Activated T-cell treated with anti-CD3 and anti-CD28 coated beads, Interleukin-2, amount 50 U/mL, for 4 hours (primary cell): ENCODE measurements around the gene C19orf67. TPM values are rescaled to one million over a fixed set of nuclear protein-coding genes. Genes with fewer than 3 reads are reported as not detected.
A peak's percentile ranks its signal among the peaks of the same experiment; 100 is the strongest.
"Not testable (repeated sequence)": the region's sequence is repeated elsewhere in the genome, so short reads cannot be mapped to it uniquely, and the experiment has no call there.

Experiments used
- ATAC-seq, 2 donors: fragments of 200-7000 bp; cut with Tn5 transposase; one replicate each; pipeline ENCODE4 v1.10.0; 2021
- DNase-seq: peaks from one replicate; pipeline ENCODE4 v3.0.0-alpha.2; 2020
- H3K27me3 Mint-ChIP-seq: one replicate; pipeline ENCODE4 v1.8.0; 2021; ENCODE audit warnings: low read depth, mixed read lengths
- H3K36me3 Mint-ChIP-seq: one replicate; pipeline ENCODE4 v1.8.0; 2022; ENCODE audit warnings: mixed read lengths; ENCODE audit not compliant: insufficient read depth
- H3K4me1 Mint-ChIP-seq: one replicate; pipeline ENCODE4 v1.8.0; 2021; ENCODE audit warnings: low read depth, mixed read lengths
- H3K4me3 Mint-ChIP-seq: one replicate; pipeline ENCODE4 v1.8.0; 2021; ENCODE audit warnings: mild to moderate bottlenecking, moderate library complexity, mixed read lengths
- H3K9me3 Mint-ChIP-seq: one replicate; pipeline ENCODE4 v1.8.0; 2021; ENCODE audit warnings: mixed read lengths
- total RNA-seq, 3 donors: library from RNA; stranded (reverse); gene quantifications; one replicate each; pipeline ENCODE4 v1.2.1, GENCODE V29; 2021

Gene C19orf67
- total RNA-seq, 3 donors from 2014 or later: 0.48 TPM; not detected in 2

- ATAC-seq: no peak
- no peaks in the 10 kb centered on the region for H3K9me3 Mint-ChIP-seq
- peaks cover 28% of the 10 kb centered on the region for H3K27me3 Mint-ChIP-seq
- no peak for DNase-seq
- H3K4me3 Mint-ChIP-seq: no peak overlapping the region
- H3K36me3 Mint-ChIP-seq: no peaks in the 10 kb centered on the region
- H3K4me1 Mint-ChIP-seq: peaks cover 13% of the 10 kb centered on the region
These were observed 24.4 kb downstream of the C19orf67 start for GRCh38 chr19:14061081-14061749.

- H3K4me1 Mint-ChIP-seq: peaks cover 13% of the 10 kb centered on the region
- no peaks in the 10 kb centered on the region for H3K36me3 Mint-ChIP-seq
- H3K27me3 Mint-ChIP-seq: peaks cover 28% of the 10 kb centered on the region
- no peak for ATAC-seq
- H3K9me3 Mint-ChIP-seq: no peaks in the 10 kb centered on the region
- no peak overlapping the region for H3K4me3 Mint-ChIP-seq
- no peak for DNase-seq
These were observed 25.9 kb downstream of the C19orf67 start for GRCh38 chr19:14059652-14060155.

DNA sequence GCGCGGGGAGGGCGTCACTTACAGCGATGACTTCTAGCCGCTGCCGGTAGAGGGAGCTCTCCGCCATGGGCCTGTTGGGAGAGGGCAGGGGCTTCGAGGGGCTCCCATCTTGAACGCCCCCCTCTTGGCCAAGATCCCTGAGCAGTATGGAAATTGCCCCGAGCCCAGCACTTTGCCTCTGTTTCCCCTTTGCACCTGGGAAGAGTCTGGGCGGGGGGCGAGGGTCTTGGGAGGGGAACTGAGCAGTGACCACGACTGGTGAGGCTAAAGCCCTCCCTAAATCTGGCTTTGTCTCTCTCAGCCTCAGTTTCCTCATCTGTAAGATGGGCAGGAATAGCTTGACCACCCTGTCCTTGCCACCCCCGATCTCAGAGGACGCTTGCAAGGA lies 26.5 kb downstream of the C19orf67 start:
- Mint-ChIP-seq H3K9me3 (no peaks in the 10 kb centered on the region), H3K4me3 (no peak overlapping the region), H3K36me3 (no peaks in the 10 kb centered on the region), H3K27me3 (peaks cover 28% of the 10 kb centered on the region), H3K4me1 (peaks cover 13% of the 10 kb centered on the region)
- DNase-seq: peak; percentile 45
- peak in 1 of 2 donors; percentile 33 for ATAC-seq

- DNase-seq: no peak
- no peaks in the 10 kb centered on the region for H3K9me3 Mint-ChIP-seq
- ATAC-seq: peak in 1 of 2 donors; percentile 67
- H3K4me3 Mint-ChIP-seq: peak overlapping the region; percentile 71
- H3K4me1 Mint-ChIP-seq: peaks cover 13% of the 10 kb centered on the region
- no peaks in the 10 kb centered on the region for H3K36me3 Mint-ChIP-seq
- H3K27me3 Mint-ChIP-seq: peaks cover 28% of the 10 kb centered on the region
These were observed 27.1 kb downstream of the C19orf67 start for GRCh38 chr19:14058182-14059092.

DNA sequence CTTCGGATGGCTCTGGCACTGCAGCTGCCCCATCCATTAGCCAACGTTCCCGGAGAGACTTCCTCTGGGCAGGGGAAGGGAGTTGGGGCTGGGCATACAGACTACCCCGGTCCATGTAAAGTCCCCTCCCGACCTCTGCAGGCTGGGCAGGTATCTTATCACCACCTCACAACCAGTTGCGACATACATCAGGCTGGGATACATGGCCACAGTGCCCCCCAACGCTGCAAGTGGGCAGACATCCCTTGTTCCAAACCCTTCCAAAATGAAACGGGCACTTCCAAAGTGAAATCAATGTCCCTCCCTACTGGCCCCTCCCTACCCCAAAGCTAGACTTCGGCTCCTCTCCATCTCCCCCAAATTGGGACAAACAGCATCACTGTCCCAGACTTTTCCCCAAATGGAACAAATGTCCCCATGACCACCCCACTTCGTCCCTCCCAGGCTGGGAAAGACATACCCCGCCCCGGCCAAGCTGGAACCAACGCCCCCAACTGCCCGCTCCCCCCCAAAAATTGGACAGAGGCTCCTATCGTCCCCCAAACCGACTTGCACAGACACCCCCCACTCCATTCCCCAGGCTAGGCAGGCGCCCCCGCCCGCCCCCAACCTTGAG lies 28.7 kb downstream of the C19orf67 start:
- Mint-ChIP-seq H3K9me3 (no peaks in the 10 kb centered on the region), H3K4me3 (peak overlapping the region; percentile 33), H3K27me3 (peaks cover 28% of the 10 kb centered on the region), H3K36me3 (peaks cover 7% of the 10 kb centered on the region), H3K4me1 (peaks cover 13% of the 10 kb centered on the region)
- no peak for ATAC-seq
- no peak for DNase-seq

DNA sequence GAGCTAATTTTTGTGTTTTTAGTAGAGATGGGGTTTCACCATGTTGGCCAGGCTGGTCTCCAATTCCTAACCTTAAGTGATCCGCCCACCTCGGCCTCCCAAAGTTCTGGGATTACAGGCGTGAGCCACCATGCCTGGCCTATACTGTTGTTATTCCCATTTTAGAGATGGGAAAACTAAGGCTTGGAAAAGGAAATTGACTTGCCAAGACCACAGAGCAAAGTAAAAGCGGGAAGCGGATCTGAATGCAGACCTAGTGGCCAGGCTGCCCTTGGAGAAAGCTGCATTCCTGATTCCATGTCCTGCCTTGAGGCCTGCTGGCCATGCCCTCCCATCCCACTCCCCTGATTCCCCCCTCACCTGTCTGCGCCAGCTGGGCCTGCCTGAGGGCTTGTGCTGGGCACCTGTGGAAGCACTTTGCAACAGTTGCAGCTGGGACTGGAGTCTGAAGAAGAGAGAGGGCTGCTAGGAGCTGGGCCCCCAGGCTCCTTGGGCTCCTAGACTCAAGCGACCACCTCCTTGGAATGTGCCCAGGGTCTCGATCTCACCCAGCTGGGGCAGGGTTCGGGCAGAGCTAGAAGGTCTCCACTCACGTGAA lies 29.4 kb downstream of the C19orf67 start:
- ATAC-seq (no peak), DNase-seq (no peak)
- Mint-ChIP-seq H3K9me3 (no peaks in the 10 kb centered on the region), H3K27me3 (peaks cover 24% of the 10 kb centered on the region), H3K36me3 (peaks cover 11% of the 10 kb centered on the region), H3K4me1 (peaks cover 13% of the 10 kb centered on the region), H3K4me3 (no peak overlapping the region)

- peaks cover 13% of the 10 kb centered on the region for H3K4me1 Mint-ChIP-seq
- H3K4me3 Mint-ChIP-seq: no peak overlapping the region
- DNase-seq (no peak), ATAC-seq (no peak)
- peaks cover 12% of the 10 kb centered on the region for H3K36me3 Mint-ChIP-seq
- H3K9me3 Mint-ChIP-seq: no peaks in the 10 kb centered on the region
- peaks cover 22% of the 10 kb centered on the region for H3K27me3 Mint-ChIP-seq
These were observed 30.2 kb downstream of the C19orf67 start for GRCh38 chr19:14055396-14055795.

DNA sequence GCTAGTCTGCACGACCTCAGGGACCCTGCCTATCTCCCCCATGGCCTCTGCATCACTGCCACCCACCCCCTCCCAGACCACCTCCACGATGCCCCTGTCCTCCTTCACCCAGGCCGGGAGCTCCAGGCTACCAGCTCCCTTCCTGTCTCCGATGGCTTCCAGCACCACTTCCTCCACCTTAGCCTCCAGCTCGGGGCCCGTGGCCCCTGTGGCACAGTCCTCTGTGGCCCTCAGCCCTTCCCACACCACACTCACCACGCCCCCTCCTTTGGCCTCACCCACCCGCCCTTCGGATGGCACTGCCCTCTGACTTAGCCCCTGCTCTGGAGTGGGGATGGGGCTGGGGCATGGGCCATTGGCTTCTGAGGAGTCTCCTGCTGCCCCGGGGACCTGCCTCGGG lies 30.9 kb downstream of the C19orf67 start:
- peaks cover 14% of the 10 kb centered on the region for H3K36me3 Mint-ChIP-seq
- H3K4me3 Mint-ChIP-seq: no peak overlapping the region
- no peaks in the 10 kb centered on the region for H3K9me3 Mint-ChIP-seq
- DNase-seq (no peak), ATAC-seq (no peak)
- peaks cover 13% of the 10 kb centered on the region for H3K4me1 Mint-ChIP-seq
- peaks cover 16% of the 10 kb centered on the region for H3K27me3 Mint-ChIP-seq

- H3K27me3 Mint-ChIP-seq: peaks cover 14% of the 10 kb centered on the region
- no peak overlapping the region for H3K4me3 Mint-ChIP-seq
- H3K36me3 Mint-ChIP-seq: peaks cover 14% of the 10 kb centered on the region
- H3K9me3 Mint-ChIP-seq: no peaks in the 10 kb centered on the region
- no peak for ATAC-seq
- DNase-seq: no peak
- peaks cover 11% of the 10 kb centered on the region for H3K4me1 Mint-ChIP-seq
These were observed 31.5 kb downstream of the C19orf67 start for GRCh38 chr19:14054099-14054498.

GRCh38 chr19:14053500-14053899 lies 32.1 kb downstream of the C19orf67 start:
- DNase-seq: no peak
- Mint-ChIP-seq H3K4me3 (no peak overlapping the region), H3K4me1 (peaks cover 7% of the 10 kb centered on the region), H3K36me3 (peaks cover 16% of the 10 kb centered on the region), H3K9me3 (no peaks in the 10 kb centered on the region), H3K27me3 (peaks cover 8% of the 10 kb centered on the region)
- ATAC-seq: no peak

DNA sequence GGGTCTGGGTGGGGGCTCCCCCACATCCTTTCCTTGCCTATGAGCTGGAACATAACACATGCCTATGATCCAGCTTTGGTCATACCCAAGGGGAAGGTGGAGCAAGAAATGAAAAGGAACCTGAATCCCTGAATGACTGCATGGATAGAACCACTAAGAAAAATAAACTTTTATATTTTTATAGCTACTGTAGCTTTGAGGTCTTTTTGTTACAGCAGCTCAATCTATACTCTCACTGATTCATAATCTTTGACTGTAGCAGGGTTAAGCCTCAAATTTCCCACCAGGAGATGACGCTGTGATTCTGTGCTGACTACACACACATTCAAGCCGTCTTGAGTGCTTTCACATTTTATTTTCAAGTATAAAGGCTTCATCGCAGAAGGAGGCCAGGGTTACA lies 32.6 kb downstream of the C19orf67 start:
- Mint-ChIP-seq H3K9me3 (no peaks in the 10 kb centered on the region), H3K36me3 (peaks cover 20% of the 10 kb centered on the region), H3K4me1 (peaks cover 5% of the 10 kb centered on the region), H3K4me3 (no peak overlapping the region), H3K27me3 (peaks cover 4% of the 10 kb centered on the region)
- no peak for ATAC-seq
- no peak for DNase-seq

GRCh38 chr19:14052470-14052869 lies 33.1 kb downstream of the C19orf67 start:
- DNase-seq (no peak), ATAC-seq (no peak)
- no peak overlapping the region for H3K4me3 Mint-ChIP-seq
- H3K4me1 Mint-ChIP-seq: peaks cover 3% of the 10 kb centered on the region
- H3K27me3 Mint-ChIP-seq: no peaks in the 10 kb centered on the region
- peaks cover 20% of the 10 kb centered on the region for H3K36me3 Mint-ChIP-seq
- H3K9me3 Mint-ChIP-seq: no peaks in the 10 kb centered on the region

DNA sequence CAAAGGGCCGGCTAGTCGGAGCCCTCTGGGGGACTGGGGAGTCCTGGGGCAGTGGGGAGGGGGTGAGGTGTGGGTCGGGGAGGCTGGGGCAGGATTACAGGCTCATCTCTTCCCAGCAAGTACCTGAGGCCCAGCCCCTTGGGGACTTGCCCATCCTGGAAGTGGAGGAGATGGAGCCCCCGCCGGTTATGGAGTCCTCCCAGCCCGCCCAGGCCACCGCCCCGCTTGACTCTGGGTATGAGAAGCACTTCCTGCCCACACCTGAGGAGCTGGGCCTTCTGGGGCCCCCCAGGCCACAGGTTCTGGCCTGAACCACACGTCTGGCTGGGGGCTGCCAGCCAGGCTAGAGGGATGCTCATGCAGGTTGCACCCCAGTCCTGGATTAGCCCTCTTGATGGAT lies 33.6 kb downstream of the C19orf67 start:
- no peak for DNase-seq
- H3K27me3 Mint-ChIP-seq: no peaks in the 10 kb centered on the region
- H3K9me3 Mint-ChIP-seq: no peaks in the 10 kb centered on the region
- peaks cover 20% of the 10 kb centered on the region for H3K36me3 Mint-ChIP-seq
- ATAC-seq: no peak
- peaks cover 3% of the 10 kb centered on the region for H3K4me1 Mint-ChIP-seq
- no peak overlapping the region for H3K4me3 Mint-ChIP-seq

DNA sequence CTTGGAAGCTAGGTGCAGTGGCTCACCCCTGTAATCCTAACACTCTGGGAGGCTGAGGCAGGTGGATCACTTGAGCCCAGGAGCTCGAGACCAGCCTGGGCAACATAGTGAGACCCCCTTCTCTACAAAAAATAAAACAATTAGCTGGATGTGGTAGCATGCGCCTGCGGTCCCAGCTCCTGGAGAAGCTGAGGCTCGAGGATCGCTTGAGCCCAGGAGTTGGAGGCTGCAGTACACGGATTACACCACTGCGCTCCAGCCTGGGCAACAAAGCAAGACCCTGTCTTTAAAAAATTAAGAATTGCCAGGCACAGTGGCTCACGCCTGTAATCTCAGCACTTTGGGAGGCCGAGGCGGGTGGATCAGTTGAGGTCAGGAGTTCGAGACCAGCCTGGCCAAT lies 34.6 kb downstream of the C19orf67 start:
- not testable (repeated sequence) for ATAC-seq, H3K4me3 Mint-ChIP-seq, DNase-seq, H3K9me3 Mint-ChIP-seq, H3K4me1 Mint-ChIP-seq, H3K27me3 Mint-ChIP-seq
- H3K36me3 Mint-ChIP-seq: peaks cover 23% of the 10 kb centered on the region
